SH-SY5Y (cell line): ENCODE measurements around the gene STRBP.

Source experiments
- GATA2 ChIP-seq: IDR thresholded peaks from 2 replicates; pipeline ENCODE4 v1.6.1; 2011; ENCODE audit warnings: mild to moderate bottlenecking, low read depth, low read length
- GATA3 ChIP-seq: IDR thresholded peaks from 2 replicates; pipeline ENCODE4 v1.6.1; 2011; ENCODE audit warnings: low read depth, mild to moderate bottlenecking, low read length, moderate library complexity

DNA sequence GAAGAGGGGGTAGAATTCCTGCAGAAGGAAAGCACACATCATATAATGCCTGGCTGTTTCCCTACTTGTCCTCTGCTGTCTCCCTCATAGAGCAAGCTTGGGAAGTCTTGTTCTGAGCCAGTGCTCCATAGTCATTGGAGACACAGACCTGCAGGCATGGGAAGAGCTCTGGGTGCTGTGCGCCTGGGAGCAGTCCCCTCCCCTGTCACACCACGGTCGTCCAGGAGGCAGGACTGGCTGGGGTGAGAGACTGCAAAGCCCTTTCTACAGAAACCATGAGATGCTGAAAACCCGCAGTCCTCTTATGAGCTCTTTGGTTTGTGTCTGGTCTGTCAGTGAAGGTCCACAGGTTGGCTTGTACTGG is 170.3 kb downstream of the STRBP start:
- TF ChIP-seq GATA3 = no peak
- TF ChIP-seq GATA2 = no peak
